GM12872 (cell line): ENCODE measurements around the gene GSTM1.

Experiments used
- CTCF ChIP-seq: IDR thresholded peaks from 3 replicates; pipeline ENCODE4 v1.5.1; 2011; ENCODE audit warnings: low read depth, mild to moderate bottlenecking, low read length, moderate library complexity; ENCODE audit not compliant: insufficient read depth

GSTM1 gene

GRCh38 chr1:109721971-109722370 is 34.4 kb downstream of the GSTM1 start:
- TF ChIP-seq CTCF: no peak

GRCh38 chr1:109722908-109723691 is 35.5 kb downstream of the GSTM1 start:
- no peak for TF ChIP-seq CTCF

- TF ChIP-seq CTCF: no peak
Measured at GRCh38 chr1:109724933-109725332, 37.3 kb downstream of the GSTM1 start.

GRCh38 chr1:109725510-109725909 is 37.9 kb downstream of the GSTM1 start:
- TF ChIP-seq CTCF: no peak

GRCh38 chr1:109726007-109726406 is 38.4 kb downstream of the GSTM1 start:
- TF ChIP-seq CTCF: no peak

GRCh38 chr1:109726728-109727373 is 39.2 kb downstream of the GSTM1 start:
- TF ChIP-seq CTCF: no peak

GRCh38 chr1:109728870-109729269 is 41.3 kb downstream of the GSTM1 start:
- TF ChIP-seq CTCF: no peak
